ENCODE data around the gene EOLA1.

Gene EOLA1

DNA sequence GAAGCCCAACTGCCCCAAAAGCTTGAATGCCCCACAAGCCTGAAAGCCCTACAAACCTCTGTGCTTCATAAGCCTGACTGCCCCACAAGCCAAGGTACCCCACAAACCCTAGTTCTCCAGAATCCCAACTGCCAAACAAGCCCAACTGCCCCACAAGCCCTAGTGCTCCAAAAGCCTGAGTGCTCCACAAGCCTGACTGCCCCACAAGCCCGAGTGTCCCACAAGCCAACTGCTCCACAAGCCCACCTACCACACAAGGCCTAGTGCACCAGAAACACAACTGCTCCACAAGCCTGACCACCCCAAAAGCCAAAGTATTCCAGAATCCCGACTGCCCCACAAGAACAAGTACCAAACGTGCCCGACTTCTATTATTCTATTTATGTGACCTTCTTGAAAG lies 22.5 kb downstream of the EOLA1 start:
- TF ChIP-seq, protein P1, sequence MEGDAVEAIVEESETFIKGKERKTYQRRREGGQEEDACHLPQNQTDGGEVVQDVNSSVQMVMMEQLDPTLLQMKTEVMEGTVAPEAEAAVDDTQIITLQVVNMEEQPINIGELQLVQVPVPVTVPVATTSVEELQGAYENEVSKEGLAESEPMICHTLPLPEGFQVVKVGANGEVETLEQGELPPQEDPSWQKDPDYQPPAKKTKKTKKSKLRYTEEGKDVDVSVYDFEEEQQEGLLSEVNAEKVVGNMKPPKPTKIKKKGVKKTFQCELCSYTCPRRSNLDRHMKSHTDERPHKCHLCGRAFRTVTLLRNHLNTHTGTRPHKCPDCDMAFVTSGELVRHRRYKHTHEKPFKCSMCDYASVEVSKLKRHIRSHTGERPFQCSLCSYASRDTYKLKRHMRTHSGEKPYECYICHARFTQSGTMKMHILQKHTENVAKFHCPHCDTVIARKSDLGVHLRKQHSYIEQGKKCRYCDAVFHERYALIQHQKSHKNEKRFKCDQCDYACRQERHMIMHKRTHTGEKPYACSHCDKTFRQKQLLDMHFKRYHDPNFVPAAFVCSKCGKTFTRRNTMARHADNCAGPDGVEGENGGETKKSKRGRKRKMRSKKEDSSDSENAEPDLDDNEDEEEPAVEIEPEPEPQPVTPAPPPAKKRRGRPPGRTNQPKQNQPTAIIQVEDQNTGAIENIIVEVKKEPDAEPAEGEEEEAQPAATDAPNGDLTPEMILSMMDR (IDR thresholded peaks at IDR 0.05; ENCODE audit: low read depth, low read length, missing control alignments), result no peak
- no peak for DNase-seq (ENCODE audit: extremely low read depth, low read depth)
- no peak overlapping the region for H3K4me3 ChIP-seq (replicated peaks; ENCODE audit: low read depth, low read length)

DNA sequence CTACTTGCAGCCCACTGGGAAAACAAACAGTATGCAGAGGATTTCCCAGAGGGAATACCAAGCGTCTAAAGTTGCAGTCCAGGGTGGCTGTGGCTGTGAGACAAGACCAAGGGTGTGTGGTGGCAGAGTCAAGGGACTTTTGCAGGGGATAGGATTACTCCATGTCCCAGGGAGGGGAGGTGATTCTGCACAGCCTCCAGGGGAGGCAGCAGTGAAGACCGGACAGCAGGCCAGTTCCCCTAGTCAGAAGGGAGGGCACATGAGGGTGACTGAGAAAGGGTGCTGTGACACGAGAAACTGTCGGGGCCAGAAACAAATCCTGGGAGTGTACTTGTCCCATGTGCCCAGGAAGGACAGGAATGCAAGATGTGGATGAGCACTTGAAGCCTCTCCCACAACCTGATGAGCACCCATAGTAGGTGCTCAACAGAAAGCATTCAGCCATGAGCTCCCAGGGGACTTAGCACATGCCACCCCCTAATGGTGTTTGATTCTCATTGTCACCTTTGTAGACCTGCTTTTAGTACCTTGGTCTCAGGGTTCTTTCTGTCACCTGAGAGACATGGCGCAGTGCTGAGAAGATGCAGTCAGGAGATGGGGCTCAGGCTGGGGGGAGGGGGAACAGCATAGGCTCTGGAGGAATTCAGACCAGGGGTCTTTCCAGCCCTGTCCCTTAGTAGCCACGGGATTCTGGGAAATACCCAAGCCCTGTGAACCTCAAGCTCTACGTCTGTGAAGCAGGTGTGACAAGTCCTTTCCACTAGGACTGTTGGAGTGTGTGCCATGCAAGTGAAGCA lies 27.0 kb downstream of the EOLA1 start:
- TF ChIP-seq, protein P1 (IDR thresholded peaks at IDR 0.05; ENCODE audit: low read depth, low read length, missing control alignments), result no peak
- DNase-seq (ENCODE audit: extremely low read depth, low read depth), result no peak
- H3K4me3 ChIP-seq (replicated peaks; ENCODE audit: low read depth, low read length), result no peak overlapping the region

- TF ChIP-seq, protein P1 (IDR thresholded peaks at IDR 0.05; ENCODE audit: low read depth, low read length, missing control alignments), result no peak
- DNase-seq (ENCODE audit: extremely low read depth, low read depth), result no peak
- no peak overlapping the region for H3K4me3 ChIP-seq (replicated peaks; ENCODE audit: low read depth, low read length)
Observed at GRCh38 chrX:149568701-149569296, 28.0 kb downstream of the EOLA1 start.

- TF ChIP-seq, protein P1 (IDR thresholded peaks at IDR 0.05; ENCODE audit: low read depth, low read length, missing control alignments), result no peak
- no peak overlapping the region for H3K4me3 ChIP-seq (replicated peaks; ENCODE audit: low read depth, low read length)
- no peak for DNase-seq (ENCODE audit: extremely low read depth, low read depth)
Observed at GRCh38 chrX:149569770-149570169, 29.0 kb downstream of the EOLA1 start.

GRCh38 chrX:149570668-149571067 lies 29.9 kb downstream of the EOLA1 start:
- TF ChIP-seq, protein P1 (IDR thresholded peaks at IDR 0.05; ENCODE audit: low read depth, low read length, missing control alignments), result no peak
- no peak overlapping the region for H3K4me3 ChIP-seq (replicated peaks; ENCODE audit: low read depth, low read length)
- DNase-seq (ENCODE audit: extremely low read depth, low read depth), result peak; percentile 2

DNA sequence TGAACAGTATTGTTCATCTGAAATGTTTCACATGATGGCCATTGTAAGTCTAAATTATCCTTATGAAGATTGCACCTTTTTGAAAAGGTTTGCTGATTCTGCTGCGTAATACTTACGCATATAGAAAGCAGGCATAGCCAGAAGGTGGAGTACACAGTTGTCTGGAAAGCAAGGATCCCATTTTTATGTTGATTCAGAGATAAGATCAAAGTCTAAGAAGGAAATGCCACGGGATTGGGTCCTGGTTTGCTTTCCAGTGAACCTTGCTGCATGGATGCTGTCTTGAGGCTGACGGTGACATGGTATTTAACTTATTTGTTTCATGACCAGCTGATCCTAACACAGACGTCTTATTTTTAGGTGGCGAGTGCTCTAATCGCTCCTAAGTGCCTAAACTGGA lies 31.0 kb downstream of the EOLA1 start:
- no peak for DNase-seq (ENCODE audit: extremely low read depth, low read depth)
- no peak overlapping the region for H3K4me3 ChIP-seq (replicated peaks; ENCODE audit: low read depth, low read length)
- TF ChIP-seq, protein P1 (IDR thresholded peaks at IDR 0.05; ENCODE audit: low read depth, low read length, missing control alignments), result no peak
